ENCODE measurements around the gene MCOLN3. TPM values are rescaled to one million over a fixed set of nuclear protein-coding genes. Genes with fewer than 3 reads are reported as not detected.
"Not testable (repeated sequence)": the region's sequence is repeated elsewhere in the genome, so short reads cannot be mapped to it uniquely, and the experiment has no call there.

Gene MCOLN3
- total RNA-seq, 6 experiments from 2014 or later: 0.09 to 0.51 (median 0.28) TPM

DNA sequence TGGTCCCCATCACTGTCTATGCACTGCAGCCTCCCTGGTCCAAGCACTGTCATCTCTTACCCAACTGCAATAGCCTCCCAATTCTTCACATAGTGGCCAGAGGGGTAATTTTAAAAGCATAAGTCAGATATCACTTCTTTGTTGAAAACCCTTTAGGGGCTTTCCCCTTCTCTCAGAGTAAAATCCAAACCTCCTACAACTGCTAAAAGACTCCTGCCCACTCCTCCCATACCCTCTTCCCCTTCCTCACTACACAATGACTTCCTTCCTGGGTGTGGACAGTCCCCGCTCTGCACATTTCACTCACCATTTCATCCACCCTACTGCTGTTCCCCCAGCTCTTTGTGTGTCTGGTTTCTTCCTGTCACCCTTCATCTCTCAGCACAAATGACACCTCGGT is 59.7 kb downstream of the MCOLN3 start:
- H3K36me3 Mint-ChIP-seq (ENCODE audit: low read depth): no peaks in the 10 kb centered on the region
- DNase-seq: no peak
- TF ChIP-seq, protein P1, sequence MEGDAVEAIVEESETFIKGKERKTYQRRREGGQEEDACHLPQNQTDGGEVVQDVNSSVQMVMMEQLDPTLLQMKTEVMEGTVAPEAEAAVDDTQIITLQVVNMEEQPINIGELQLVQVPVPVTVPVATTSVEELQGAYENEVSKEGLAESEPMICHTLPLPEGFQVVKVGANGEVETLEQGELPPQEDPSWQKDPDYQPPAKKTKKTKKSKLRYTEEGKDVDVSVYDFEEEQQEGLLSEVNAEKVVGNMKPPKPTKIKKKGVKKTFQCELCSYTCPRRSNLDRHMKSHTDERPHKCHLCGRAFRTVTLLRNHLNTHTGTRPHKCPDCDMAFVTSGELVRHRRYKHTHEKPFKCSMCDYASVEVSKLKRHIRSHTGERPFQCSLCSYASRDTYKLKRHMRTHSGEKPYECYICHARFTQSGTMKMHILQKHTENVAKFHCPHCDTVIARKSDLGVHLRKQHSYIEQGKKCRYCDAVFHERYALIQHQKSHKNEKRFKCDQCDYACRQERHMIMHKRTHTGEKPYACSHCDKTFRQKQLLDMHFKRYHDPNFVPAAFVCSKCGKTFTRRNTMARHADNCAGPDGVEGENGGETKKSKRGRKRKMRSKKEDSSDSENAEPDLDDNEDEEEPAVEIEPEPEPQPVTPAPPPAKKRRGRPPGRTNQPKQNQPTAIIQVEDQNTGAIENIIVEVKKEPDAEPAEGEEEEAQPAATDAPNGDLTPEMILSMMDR (IDR thresholded peaks at IDR 0.05): no peak
- no peaks in the 10 kb centered on the region for H3K9me3 Mint-ChIP-seq
- H3K27ac Mint-ChIP-seq: no peak overlapping the region
- no peaks in the 10 kb centered on the region for H3K4me1 Mint-ChIP-seq (ENCODE audit: low read depth)
- no peaks in the 10 kb centered on the region for H3K27me3 Mint-ChIP-seq (ENCODE audit: insufficient read depth)
- no peak overlapping the region for H3K4me3 Mint-ChIP-seq

GRCh38 chr1:84986561-84986960 is 61.7 kb downstream of the MCOLN3 start:
- H3K27me3 Mint-ChIP-seq (ENCODE audit: insufficient read depth); DNase-seq; H3K9me3 Mint-ChIP-seq; H3K4me3 Mint-ChIP-seq; H3K4me1 Mint-ChIP-seq (ENCODE audit: low read depth); H3K27ac Mint-ChIP-seq; H3K36me3 Mint-ChIP-seq (ENCODE audit: low read depth): not testable (repeated sequence)

DNA sequence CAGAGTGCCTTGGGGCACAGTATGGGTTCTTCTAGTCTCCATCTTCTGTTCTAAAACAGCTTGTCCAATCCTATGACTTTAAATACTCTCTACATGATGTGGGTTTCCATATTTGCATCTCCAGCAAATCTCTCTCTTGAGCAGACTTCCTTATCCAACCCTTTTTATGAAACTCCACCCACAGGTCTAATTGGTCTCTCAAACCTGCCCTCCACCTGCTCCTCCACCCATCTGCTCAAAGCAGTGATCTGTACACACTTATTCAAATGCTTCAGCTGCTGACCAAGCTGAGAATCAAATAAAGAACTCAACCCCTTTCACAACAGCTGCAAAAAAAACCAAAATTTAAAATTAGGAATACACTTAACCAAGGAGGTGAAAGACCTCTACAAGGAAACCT is 62.9 kb downstream of the MCOLN3 start:
- TF ChIP-seq, protein P1 (IDR thresholded peaks at IDR 0.05): no peak
- no peaks in the 10 kb centered on the region for H3K9me3 Mint-ChIP-seq
- DNase-seq: no peak
- H3K4me3 Mint-ChIP-seq: no peak overlapping the region
- H3K36me3 Mint-ChIP-seq (ENCODE audit: low read depth): 0 out of 2 replicates have a peak, but pooled peaks cover 5% of the 10 kb centered on the region
- H3K27me3 Mint-ChIP-seq (ENCODE audit: insufficient read depth): no peaks in the 10 kb centered on the region
- H3K27ac Mint-ChIP-seq: no peak overlapping the region
- no peaks in the 10 kb centered on the region for H3K4me1 Mint-ChIP-seq (ENCODE audit: low read depth)

DNA sequence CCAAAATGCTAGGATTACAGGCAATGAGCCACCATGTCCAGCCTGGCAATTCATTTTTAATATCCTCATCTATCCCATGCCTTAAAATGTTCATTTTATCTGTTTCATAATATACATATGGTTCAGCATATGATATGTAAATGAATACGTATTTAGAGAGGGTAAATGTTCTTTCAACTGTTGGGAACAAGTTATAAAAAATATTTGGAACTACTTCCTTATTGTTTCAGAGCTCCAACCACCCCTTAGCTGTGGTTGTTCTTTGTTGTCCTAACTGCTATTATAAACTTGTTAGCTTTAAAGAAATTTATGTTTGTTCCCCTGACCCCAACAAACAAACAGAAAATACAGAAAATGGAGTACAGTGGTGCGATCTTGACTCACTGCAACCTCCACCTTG is 65.9 kb downstream of the MCOLN3 start:
- Mint-ChIP-seq H3K36me3 (ENCODE audit: low read depth) (peaks cover 11% of the 10 kb centered on the region; the same call in 1 of the 2 replicates), H3K4me1 (ENCODE audit: low read depth) (no peaks in the 10 kb centered on the region), H3K27me3 (ENCODE audit: insufficient read depth) (no peaks in the 10 kb centered on the region; the same call in 1 of the 2 replicates), H3K4me3 (no peak overlapping the region), H3K9me3 (no peaks in the 10 kb centered on the region; the same call in 1 of the 2 replicates), H3K27ac (no peak overlapping the region)
- DNase-seq: no peak
- TF ChIP-seq, protein P1 (IDR thresholded peaks at IDR 0.05): no peak

GRCh38 chr1:84975035-84975434 is 73.3 kb downstream of the MCOLN3 start:
- no peak for DNase-seq
- H3K27me3 Mint-ChIP-seq (ENCODE audit: insufficient read depth): no peaks in the 10 kb centered on the region; the same call in none of the 2 replicates
- no peak overlapping the region for H3K27ac Mint-ChIP-seq
- peaks cover 6% of the 10 kb centered on the region; the same call in 1 of the 2 replicates for H3K36me3 Mint-ChIP-seq (ENCODE audit: low read depth)
- no peak overlapping the region for H3K4me3 Mint-ChIP-seq
- H3K9me3 Mint-ChIP-seq: no peaks in the 10 kb centered on the region; the same call in 1 of the 2 replicates
- TF ChIP-seq, protein P1 (IDR thresholded peaks at IDR 0.05): no peak
- H3K4me1 Mint-ChIP-seq (ENCODE audit: low read depth): peaks cover 16% of the 10 kb centered on the region

DNA sequence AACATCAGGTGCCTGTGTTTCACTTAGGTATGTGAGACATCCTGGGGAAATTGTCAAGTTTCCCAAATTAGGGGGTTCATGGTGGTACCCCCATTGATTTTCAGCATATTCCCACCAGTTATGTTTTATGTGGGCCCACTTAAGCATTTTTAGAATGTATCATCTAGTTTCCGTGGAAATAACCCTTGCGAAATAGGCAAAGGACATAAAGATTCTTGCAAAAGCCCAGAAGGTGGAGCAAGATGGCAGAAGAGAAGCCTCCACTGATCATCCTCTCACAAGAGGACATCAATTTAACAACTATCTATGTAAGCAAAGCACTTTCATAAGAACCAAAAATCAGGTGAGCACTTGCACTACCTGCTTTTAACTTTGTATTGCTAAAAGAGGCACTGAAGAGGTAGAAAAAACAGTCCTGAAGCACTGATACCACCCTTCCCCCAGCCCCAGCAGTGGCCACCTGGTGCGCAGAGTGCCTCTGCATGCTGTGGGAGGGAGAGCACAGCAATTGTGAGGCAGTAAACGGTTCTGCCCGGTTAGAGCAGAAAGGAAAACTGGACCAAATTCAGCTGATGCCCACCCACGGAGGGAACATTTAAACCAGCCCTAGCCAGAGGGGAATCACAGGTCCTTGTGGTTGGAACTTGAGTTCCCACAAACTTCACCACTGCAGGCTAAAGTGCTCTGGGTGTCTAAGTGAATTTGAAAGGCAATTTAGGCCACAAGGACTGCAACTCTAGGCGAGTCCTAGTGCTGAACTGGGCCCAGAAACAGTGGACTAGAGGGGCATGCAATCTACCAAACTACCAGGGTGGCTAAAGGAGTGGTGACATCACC is 74.6 kb downstream of the MCOLN3 start:
- Mint-ChIP-seq H3K36me3 (ENCODE audit: low read depth) (no peaks in the 10 kb centered on the region), H3K9me3 (no peaks in the 10 kb centered on the region), H3K4me1 (ENCODE audit: low read depth) (peaks cover 21% of the 10 kb centered on the region), H3K27me3 (ENCODE audit: insufficient read depth) (no peaks in the 10 kb centered on the region; the same call in 1 of the 2 replicates), H3K27ac (no peak overlapping the region; the same call in 1 of the 2 replicates), H3K4me3 (no peak overlapping the region)
- no peak for DNase-seq
- TF ChIP-seq, protein P1 (IDR thresholded peaks at IDR 0.05): peak; percentile 9; the same call in 1 of the 2 replicates
